Activated T-cell treated with anti-CD3 and anti-CD28 coated beads, Interleukin-2, amount 50 U/mL, for 24 hours (primary cell): Measurements from ENCODE around the gene PIK3R1.
A peak's percentile ranks its signal among the peaks of the same experiment; 100 is the strongest.

Experiments
- DNase-seq: peaks from one replicate; pipeline ENCODE4 v3.0.0-alpha.2; 2020
- H3K27ac Mint-ChIP-seq: 2 replicates; pipeline ENCODE4 v1.8.0; 2020; ENCODE audit warnings: mild to moderate bottlenecking, mixed read lengths
- H3K27me3 Mint-ChIP-seq: 2 replicates; pipeline ENCODE4 v1.8.0; 2020; ENCODE audit warnings: mixed read lengths
- H3K36me3 Mint-ChIP-seq: 2 replicates; pipeline ENCODE4 v1.8.0; 2020; ENCODE audit warnings: low read depth, mixed read lengths
- H3K4me1 Mint-ChIP-seq: 2 replicates; pipeline ENCODE4 v1.8.0; 2020; ENCODE audit warnings: low read depth, mixed read lengths
- H3K4me3 Mint-ChIP-seq: 2 replicates; pipeline ENCODE4 v1.8.0; 2020; ENCODE audit warnings: mild to moderate bottlenecking, moderate library complexity, mixed read lengths
- H3K9me3 Mint-ChIP-seq: 2 replicates; pipeline ENCODE4 v1.8.0; 2020; ENCODE audit warnings: mixed read lengths

PIK3R1 gene

GRCh38 chr5:68215208-68215897 is at the start of gene PIK3R1:
Gene PIK3R1 (plus strand): TSS chr5:68215756. CDS start chr5:68226676, 10,920 bp downstream.
- Mint-ChIP-seq H3K27me3 (no peaks in the 10 kb centered on the region), H3K9me3 (peaks cover 16% of the 10 kb centered on the region), H3K4me1 (peaks cover 47% of the 10 kb centered on the region), H3K4me3 (peak within 1 kb of the TSS; percentile 92), H3K27ac (peak within 1 kb of the TSS; percentile 97), H3K36me3 (peaks cover 36% of the 10 kb centered on the region)
- DNase-seq = peak; percentile 97

GRCh38 chr5:68167195-68167651 is 48.3 kb upstream of the PIK3R1 start:
- Mint-ChIP-seq H3K27ac (no peak overlapping the region), H3K27me3 (no peaks in the 10 kb centered on the region), H3K4me3 (no peak overlapping the region), H3K36me3 (no peaks in the 10 kb centered on the region), H3K9me3 (no peaks in the 10 kb centered on the region), H3K4me1 (no peaks in the 10 kb centered on the region)
- DNase-seq = no peak

GRCh38 chr5:68169903-68170302 is 45.7 kb upstream of the PIK3R1 start:
- H3K4me1 Mint-ChIP-seq = no peaks in the 10 kb centered on the region
- DNase-seq = no peak
- no peak overlapping the region for H3K27ac Mint-ChIP-seq
- no peak overlapping the region for H3K4me3 Mint-ChIP-seq
- no peaks in the 10 kb centered on the region for H3K36me3 Mint-ChIP-seq
- H3K27me3 Mint-ChIP-seq = no peaks in the 10 kb centered on the region
- H3K9me3 Mint-ChIP-seq = no peaks in the 10 kb centered on the region

GRCh38 chr5:68170826-68171558 is 44.6 kb upstream of the PIK3R1 start:
- no peak overlapping the region for H3K4me3 Mint-ChIP-seq
- H3K9me3 Mint-ChIP-seq = no peaks in the 10 kb centered on the region
- no peaks in the 10 kb centered on the region for H3K4me1 Mint-ChIP-seq
- H3K36me3 Mint-ChIP-seq = no peaks in the 10 kb centered on the region
- DNase-seq = no peak
- no peak overlapping the region for H3K27ac Mint-ChIP-seq
- H3K27me3 Mint-ChIP-seq = no peaks in the 10 kb centered on the region

- no peak overlapping the region for H3K4me3 Mint-ChIP-seq
- no peaks in the 10 kb centered on the region for H3K9me3 Mint-ChIP-seq
These were observed 43.2 kb upstream of the PIK3R1 start for GRCh38 chr5:68172314-68172713.

GRCh38 chr5:68173007-68173406 is 42.5 kb upstream of the PIK3R1 start:
- Mint-ChIP-seq H3K36me3 (no peaks in the 10 kb centered on the region), H3K27ac (no peak overlapping the region), H3K27me3 (no peaks in the 10 kb centered on the region), H3K4me1 (no peaks in the 10 kb centered on the region), H3K9me3 (no peaks in the 10 kb centered on the region), H3K4me3 (no peak overlapping the region)
- DNase-seq = no peak

More at GRCh38 chr5:68172314-68172713, 43.2 kb upstream of the PIK3R1 start:
- no peaks in the 10 kb centered on the region for H3K36me3 Mint-ChIP-seq
- no peak for DNase-seq
- H3K27ac Mint-ChIP-seq = no peak overlapping the region
- H3K4me1 Mint-ChIP-seq = no peaks in the 10 kb centered on the region
- H3K27me3 Mint-ChIP-seq = no peaks in the 10 kb centered on the region

- no peak overlapping the region for H3K4me3 Mint-ChIP-seq
- no peak for DNase-seq
- H3K27ac Mint-ChIP-seq = no peak overlapping the region
- no peaks in the 10 kb centered on the region for H3K9me3 Mint-ChIP-seq
- no peaks in the 10 kb centered on the region for H3K27me3 Mint-ChIP-seq
- no peaks in the 10 kb centered on the region for H3K36me3 Mint-ChIP-seq
- peaks cover 7% of the 10 kb centered on the region for H3K4me1 Mint-ChIP-seq
These were observed 39.3 kb upstream of the PIK3R1 start for GRCh38 chr5:68176253-68176652.

- no peak for DNase-seq
- no peaks in the 10 kb centered on the region for H3K9me3 Mint-ChIP-seq
- no peak overlapping the region for H3K4me3 Mint-ChIP-seq
- H3K36me3 Mint-ChIP-seq = no peaks in the 10 kb centered on the region
- no peak overlapping the region for H3K27ac Mint-ChIP-seq
- H3K27me3 Mint-ChIP-seq = no peaks in the 10 kb centered on the region
- H3K4me1 Mint-ChIP-seq = peaks cover 7% of the 10 kb centered on the region
These were observed 38.6 kb upstream of the PIK3R1 start for GRCh38 chr5:68176802-68177479.

GRCh38 chr5:68177676-68178075 is 37.9 kb upstream of the PIK3R1 start:
- no peak for DNase-seq
- Mint-ChIP-seq H3K9me3 (no peaks in the 10 kb centered on the region), H3K4me1 (peaks cover 7% of the 10 kb centered on the region), H3K27ac (no peak overlapping the region), H3K4me3 (no peak overlapping the region), H3K27me3 (no peaks in the 10 kb centered on the region), H3K36me3 (no peaks in the 10 kb centered on the region)

- H3K36me3 Mint-ChIP-seq = no peaks in the 10 kb centered on the region
- H3K27ac Mint-ChIP-seq = no peak overlapping the region
- no peak for DNase-seq
- H3K4me1 Mint-ChIP-seq = peaks cover 7% of the 10 kb centered on the region
- no peak overlapping the region for H3K4me3 Mint-ChIP-seq
- H3K9me3 Mint-ChIP-seq = no peaks in the 10 kb centered on the region
- no peaks in the 10 kb centered on the region for H3K27me3 Mint-ChIP-seq
These were observed 37.0 kb upstream of the PIK3R1 start for GRCh38 chr5:68178579-68178978.

GRCh38 chr5:68180121-68181038 is 35.2 kb upstream of the PIK3R1 start:
- H3K36me3 Mint-ChIP-seq = no peaks in the 10 kb centered on the region
- no peak for DNase-seq
- H3K4me1 Mint-ChIP-seq = peaks cover 7% of the 10 kb centered on the region
- H3K27me3 Mint-ChIP-seq = no peaks in the 10 kb centered on the region
- no peak overlapping the region for H3K27ac Mint-ChIP-seq
- H3K4me3 Mint-ChIP-seq = no peak overlapping the region
- no peaks in the 10 kb centered on the region for H3K9me3 Mint-ChIP-seq

- Mint-ChIP-seq H3K27ac (no peak overlapping the region), H3K27me3 (no peaks in the 10 kb centered on the region), H3K9me3 (no peaks in the 10 kb centered on the region), H3K4me1 (peaks cover 7% of the 10 kb centered on the region), H3K36me3 (no peaks in the 10 kb centered on the region), H3K4me3 (no peak overlapping the region)
- DNase-seq = no peak
These were observed 34.4 kb upstream of the PIK3R1 start for GRCh38 chr5:68181039-68181599.

GRCh38 chr5:68182094-68182493 is 33.5 kb upstream of the PIK3R1 start:
- DNase-seq = no peak
- Mint-ChIP-seq H3K27ac (no peak overlapping the region), H3K9me3 (no peaks in the 10 kb centered on the region), H3K27me3 (no peaks in the 10 kb centered on the region), H3K4me3 (no peak overlapping the region), H3K4me1 (peaks cover 7% of the 10 kb centered on the region), H3K36me3 (no peaks in the 10 kb centered on the region)

- H3K27ac Mint-ChIP-seq = no peak overlapping the region
- DNase-seq = no peak
- no peak overlapping the region for H3K4me3 Mint-ChIP-seq
- no peaks in the 10 kb centered on the region for H3K27me3 Mint-ChIP-seq
- peaks cover 7% of the 10 kb centered on the region for H3K4me1 Mint-ChIP-seq
- no peaks in the 10 kb centered on the region for H3K9me3 Mint-ChIP-seq
- no peaks in the 10 kb centered on the region for H3K36me3 Mint-ChIP-seq
These were observed 33.0 kb upstream of the PIK3R1 start for GRCh38 chr5:68182534-68182933.
